Measurements from ENCODE around the gene SCUBE2. TPM values are rescaled to one million over a fixed set of nuclear protein-coding genes. Genes with fewer than 3 reads are reported as not detected.

SCUBE2 gene
- total RNA-seq, 6 experiments from 2014 or later = 0.31 to 1.1 (median 0.80) TPM

GRCh38 chr11:9071692-9072091 is 19.7 kb downstream of the SCUBE2 start:
- H3K27ac Mint-ChIP-seq = no peak overlapping the region
- H3K4me1 Mint-ChIP-seq (ENCODE audit: low read depth) = no peaks in the 10 kb centered on the region; the same call in 1 of the 2 replicates
- no peaks in the 10 kb centered on the region for H3K9me3 Mint-ChIP-seq
- H3K4me3 Mint-ChIP-seq = no peak overlapping the region
- H3K27me3 Mint-ChIP-seq (ENCODE audit: insufficient read depth) = peaks cover 2% of the 10 kb centered on the region; the same call in 1 of the 2 replicates
- no peaks in the 10 kb centered on the region for H3K36me3 Mint-ChIP-seq (ENCODE audit: low read depth)
- TF ChIP-seq CTCF (IDR thresholded peaks at IDR 0.05) = no peak
- no peak for DNase-seq

- no peaks in the 10 kb centered on the region; the same call in 1 of the 2 replicates for H3K4me1 Mint-ChIP-seq (ENCODE audit: low read depth)
- H3K27ac Mint-ChIP-seq = no peak overlapping the region
- H3K9me3 Mint-ChIP-seq = no peaks in the 10 kb centered on the region
- H3K4me3 Mint-ChIP-seq = no peak overlapping the region
- H3K36me3 Mint-ChIP-seq (ENCODE audit: low read depth) = no peaks in the 10 kb centered on the region
- peaks cover 2% of the 10 kb centered on the region; the same call in 1 of the 2 replicates for H3K27me3 Mint-ChIP-seq (ENCODE audit: insufficient read depth)
- DNase-seq = no peak
- no peak for TF ChIP-seq CTCF (IDR thresholded peaks at IDR 0.05)
Measured at GRCh38 chr11:9070749-9071491, 20.5 kb downstream of the SCUBE2 start.

- no peaks in the 10 kb centered on the region; the same call in 1 of the 2 replicates for H3K4me1 Mint-ChIP-seq (ENCODE audit: low read depth)
- no peak overlapping the region for H3K4me3 Mint-ChIP-seq
- TF ChIP-seq CTCF (IDR thresholded peaks at IDR 0.05) = no peak
- H3K27ac Mint-ChIP-seq = no peak overlapping the region
- no peak for DNase-seq
- H3K36me3 Mint-ChIP-seq (ENCODE audit: low read depth) = no peaks in the 10 kb centered on the region
- H3K27me3 Mint-ChIP-seq (ENCODE audit: insufficient read depth) = peaks cover 2% of the 10 kb centered on the region; the same call in 1 of the 2 replicates
- H3K9me3 Mint-ChIP-seq = no peaks in the 10 kb centered on the region
Measured at GRCh38 chr11:9069862-9070470, 21.4 kb downstream of the SCUBE2 start.

- Mint-ChIP-seq H3K4me1 (ENCODE audit: low read depth) (no peaks in the 10 kb centered on the region; the same call in 1 of the 2 replicates), H3K4me3 (no peak overlapping the region), H3K9me3 (no peaks in the 10 kb centered on the region), H3K27me3 (ENCODE audit: insufficient read depth) (peaks cover 2% of the 10 kb centered on the region; the same call in 1 of the 2 replicates), H3K36me3 (ENCODE audit: low read depth) (no peaks in the 10 kb centered on the region), H3K27ac (no peak overlapping the region)
- TF ChIP-seq CTCF (IDR thresholded peaks at IDR 0.05) = no peak
- no peak for DNase-seq
Measured at GRCh38 chr11:9069256-9069655, 22.1 kb downstream of the SCUBE2 start.

GRCh38 chr11:9066433-9066925 is 24.9 kb downstream of the SCUBE2 start:
- H3K9me3 Mint-ChIP-seq = no peaks in the 10 kb centered on the region
- no peak for DNase-seq
- no peaks in the 10 kb centered on the region; the same call in 1 of the 2 replicates for H3K4me1 Mint-ChIP-seq (ENCODE audit: low read depth)
- H3K4me3 Mint-ChIP-seq = no peak overlapping the region
- no peaks in the 10 kb centered on the region for H3K36me3 Mint-ChIP-seq (ENCODE audit: low read depth)
- H3K27ac Mint-ChIP-seq = no peak overlapping the region
- TF ChIP-seq CTCF (IDR thresholded peaks at IDR 0.05) = no peak
- H3K27me3 Mint-ChIP-seq (ENCODE audit: insufficient read depth) = no peaks in the 10 kb centered on the region; the same call in none of the 2 replicates
